ENCODE results near the gene PAK1IP1. TPM values are rescaled to one million over a fixed set of nuclear protein-coding genes. Genes with fewer than 3 reads are reported as not detected.
"Not testable (repeated sequence)": the region's sequence is repeated elsewhere in the genome, so short reads cannot be mapped to it uniquely, and the experiment has no call there.

PAK1IP1 gene
- polyA plus RNA-seq, 3 donors = 22.9 to 26.0 (median 24.4) TPM

DNA sequence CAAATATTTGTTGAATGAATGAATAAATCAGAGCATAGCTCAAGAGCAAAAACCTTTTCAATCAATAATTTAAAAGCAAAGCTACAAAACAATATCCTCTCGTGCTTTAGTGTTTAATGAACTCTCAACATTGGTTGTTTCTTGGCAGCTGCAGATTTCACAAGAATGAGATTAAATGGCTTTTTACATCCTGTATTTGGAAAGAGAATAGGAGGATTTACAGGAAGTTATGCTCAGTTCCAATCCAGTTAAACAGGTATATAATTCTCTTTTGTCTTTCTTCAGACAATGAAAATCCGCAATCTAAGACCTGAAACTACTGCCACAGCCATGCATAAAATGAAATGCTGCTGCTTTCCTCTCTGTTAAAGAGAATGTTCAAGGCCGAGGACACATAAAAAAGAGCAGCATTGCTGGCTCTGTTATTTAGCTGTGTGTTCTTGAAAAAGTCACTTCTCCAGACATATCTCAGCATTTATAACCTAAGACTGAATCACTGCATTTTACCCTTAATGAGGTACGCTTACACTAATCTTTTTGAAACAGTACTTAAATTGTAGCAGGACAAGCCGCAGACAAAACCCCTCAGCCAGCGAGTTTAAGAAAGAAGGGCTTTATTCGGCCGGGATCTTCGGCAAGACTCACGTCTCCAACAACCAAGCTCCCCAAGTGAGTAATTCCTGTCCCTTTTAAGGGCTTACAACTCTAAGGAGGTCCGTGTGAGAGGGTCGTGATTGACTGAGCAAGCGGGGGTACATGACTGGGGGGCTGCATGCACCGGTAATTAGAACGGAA lies 3.9 kb upstream of the PAK1IP1 start:
- no peak for DNase-seq (ENCODE audit: low read depth in 3 of 3, low spot score in 2 of 3)

DNA sequence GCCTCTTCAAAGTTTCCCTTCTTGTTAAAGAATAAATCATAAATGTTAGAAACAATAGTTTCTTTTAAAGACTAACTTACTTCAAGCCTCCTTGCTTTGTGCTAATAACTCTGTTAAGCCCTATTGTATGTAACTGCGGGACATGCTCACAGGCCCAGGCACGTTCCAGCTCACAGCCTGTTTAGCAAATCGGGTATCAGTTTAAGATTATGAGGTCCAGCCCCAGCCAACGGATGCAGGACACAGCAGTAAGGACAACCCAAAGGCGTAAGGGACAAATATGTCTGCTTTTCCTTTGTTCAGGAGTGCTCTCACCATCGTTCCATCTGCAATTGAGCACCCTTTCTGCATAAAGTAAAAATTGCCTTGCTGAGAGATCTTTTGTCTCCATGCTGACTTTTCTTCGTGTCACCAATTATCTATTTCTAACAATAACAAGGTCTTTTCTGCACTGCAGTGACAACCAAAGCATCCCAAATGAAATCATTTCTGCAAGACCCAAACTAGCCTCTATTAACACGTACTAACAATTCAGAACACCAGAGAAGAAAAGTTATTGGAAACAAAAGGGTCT lies 1.7 kb upstream of the PAK1IP1 start:
- DNase-seq (ENCODE audit: low read depth in 3 of 3, low spot score in 2 of 3) = no peak

DNA sequence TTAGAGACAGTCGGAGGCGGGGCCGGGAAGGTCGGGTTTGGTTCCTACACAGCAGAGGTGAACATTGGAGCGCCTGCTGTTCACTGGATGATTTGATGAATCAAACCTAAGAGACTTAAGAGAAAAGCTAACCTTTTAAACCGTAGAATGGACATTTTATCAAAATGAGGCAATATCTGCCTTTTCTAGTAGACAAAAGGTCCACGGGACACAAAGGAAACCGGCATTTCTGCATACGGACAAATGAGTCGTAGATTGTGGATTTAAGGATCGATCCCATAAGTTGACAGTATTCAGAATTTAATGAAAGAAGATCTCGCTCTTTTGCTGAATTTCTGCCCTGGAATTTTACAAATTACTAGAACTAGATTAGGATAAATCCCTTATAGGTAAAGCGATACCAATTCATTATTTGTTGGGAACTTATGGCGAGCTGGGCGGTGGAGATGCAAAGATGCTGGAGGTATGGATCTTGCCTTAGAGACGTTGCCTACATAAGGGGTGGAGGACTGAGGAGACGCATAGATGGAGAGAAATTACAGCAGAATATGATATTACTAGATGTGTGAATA lies 400 bp downstream of the PAK1IP1 start:
- DNase-seq (ENCODE audit: low read depth in 3 of 3, low spot score in 2 of 3) = no peak

DNA sequence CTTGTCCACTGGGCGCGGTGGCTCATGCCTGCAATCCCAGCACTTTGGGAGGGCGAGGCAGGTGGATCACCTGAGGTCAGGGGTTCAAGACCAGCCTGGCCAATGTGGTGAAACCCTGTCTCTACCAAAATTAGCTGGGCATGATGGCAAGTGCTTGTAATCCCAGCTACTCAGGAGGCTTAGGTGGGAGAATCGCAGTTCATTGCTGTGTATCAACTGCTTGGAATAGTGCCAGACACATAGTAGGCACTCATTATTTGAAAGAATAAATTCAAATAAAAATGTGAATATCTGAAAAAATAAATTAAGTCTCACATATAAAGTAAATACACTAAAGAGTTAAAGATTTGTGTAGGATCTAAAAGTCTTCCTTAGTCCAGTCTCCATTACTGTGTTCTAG lies 1.9 kb downstream of the PAK1IP1 start:
- DNase-seq (ENCODE audit: low read depth in 3 of 3, low spot score in 2 of 3) = no peak

DNA sequence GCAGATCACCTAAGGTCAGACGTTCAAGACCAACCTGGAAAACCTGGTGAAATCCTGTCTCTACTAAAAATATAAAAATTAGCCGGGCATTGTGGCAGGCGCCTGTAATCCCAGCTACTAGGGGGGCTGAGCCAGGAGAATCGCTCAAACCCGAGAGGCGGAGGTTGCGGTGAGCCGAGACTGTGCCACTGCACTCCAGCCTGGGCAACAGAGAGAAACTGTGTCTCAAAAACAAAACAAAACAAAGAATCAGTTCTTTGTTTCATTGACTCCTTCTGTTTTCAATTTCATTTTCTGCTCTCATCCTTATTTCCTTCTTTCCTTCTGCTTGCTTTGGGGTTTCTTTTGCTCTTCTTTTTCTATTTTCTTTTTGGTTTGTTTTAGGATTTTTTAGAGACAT lies 19.2 kb downstream of the PAK1IP1 start:
- DNase-seq (ENCODE audit: low read depth in 3 of 3, low spot score in 2 of 3) = no peak

DNA sequence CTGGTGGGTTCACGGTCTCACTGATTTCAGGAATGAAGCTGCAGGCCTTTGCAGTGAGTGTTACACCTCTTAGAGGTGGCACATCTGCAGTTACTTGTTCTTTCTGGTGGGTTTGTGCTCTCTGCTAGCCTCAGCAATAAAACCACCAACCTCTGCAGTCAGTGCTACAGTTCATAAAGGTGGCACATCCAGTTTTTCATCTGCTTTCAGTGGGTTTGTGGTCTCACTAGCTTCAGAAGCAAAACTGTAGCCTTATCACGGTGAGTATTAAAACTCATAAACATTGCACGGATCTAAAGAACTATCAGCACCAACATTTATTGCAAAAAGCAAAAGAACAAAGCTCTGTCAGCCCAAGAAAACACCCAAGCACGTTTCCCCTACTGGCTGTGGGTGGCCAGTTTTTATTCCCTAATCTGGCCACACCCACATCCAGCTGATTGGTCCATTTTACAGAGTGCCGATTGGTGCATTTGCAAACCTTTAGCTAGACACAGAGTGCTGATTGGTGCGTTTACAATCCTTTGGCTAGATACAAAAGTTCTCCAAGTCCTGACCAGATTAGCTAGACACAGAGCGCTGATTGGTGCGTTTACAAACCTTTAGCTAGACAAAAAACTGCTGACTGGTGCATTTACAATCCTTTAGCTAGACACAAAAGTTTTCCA lies 24.7 kb downstream of the PAK1IP1 start:
- no peak for DNase-seq (ENCODE audit: low read depth in 3 of 3, low spot score in 2 of 3)

DNA sequence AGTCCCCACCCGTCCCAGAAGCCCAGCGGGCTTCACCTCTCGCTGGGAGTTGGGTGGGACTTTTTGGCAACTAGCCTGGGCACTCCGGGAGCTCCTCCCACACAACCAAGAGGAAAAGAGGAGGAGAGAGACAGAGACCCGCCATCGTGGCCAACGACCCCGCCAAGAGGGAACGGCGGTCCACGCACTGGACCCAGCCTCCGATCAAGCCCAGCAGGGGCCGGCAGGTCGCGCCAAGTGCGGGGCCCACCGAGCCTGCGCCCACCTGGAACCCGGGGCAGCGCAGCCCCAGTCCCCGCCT lies 25.1 kb downstream of the PAK1IP1 start:
- DNase-seq (ENCODE audit: low read depth in 3 of 3, low spot score in 2 of 3) = no peak

DNA sequence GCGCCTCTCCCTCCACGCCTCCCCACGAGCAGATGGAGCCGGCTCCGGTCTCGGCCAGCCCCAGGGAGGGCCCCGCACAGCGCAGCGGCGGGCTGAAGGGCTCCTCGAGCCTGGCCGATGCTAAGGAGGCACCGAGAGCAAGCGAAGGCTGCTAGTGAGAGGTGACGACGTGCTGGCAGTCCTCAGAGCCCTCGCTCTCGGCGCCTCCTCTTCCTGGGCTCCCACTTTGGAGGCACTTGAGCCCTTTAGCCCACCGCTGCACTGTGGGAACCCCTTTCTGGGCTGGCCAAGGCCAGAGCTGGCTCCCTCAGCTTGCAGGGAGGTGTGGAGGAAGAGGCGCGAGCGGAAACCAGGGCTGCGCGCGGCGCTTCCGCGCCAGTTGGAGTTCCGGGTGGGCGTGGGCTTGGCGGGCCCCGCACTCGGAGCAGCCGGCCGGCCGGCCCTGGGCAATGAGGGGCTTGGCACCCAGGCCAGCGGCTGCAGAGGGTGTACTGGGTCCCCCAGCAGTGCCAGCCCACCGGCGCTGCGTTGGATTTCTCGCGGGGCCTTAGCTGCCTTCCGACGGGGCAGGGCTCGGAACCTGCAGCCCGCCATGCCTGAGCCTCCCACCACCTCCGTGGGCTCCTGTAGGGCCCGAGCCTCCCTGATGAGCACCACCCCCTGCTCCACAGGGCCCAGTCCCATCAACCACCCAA lies 25.6 kb downstream of the PAK1IP1 start:
- DNase-seq (ENCODE audit: low read depth in 3 of 3, low spot score in 2 of 3) = peak in 1 of 3 donors; percentile 13

DNA sequence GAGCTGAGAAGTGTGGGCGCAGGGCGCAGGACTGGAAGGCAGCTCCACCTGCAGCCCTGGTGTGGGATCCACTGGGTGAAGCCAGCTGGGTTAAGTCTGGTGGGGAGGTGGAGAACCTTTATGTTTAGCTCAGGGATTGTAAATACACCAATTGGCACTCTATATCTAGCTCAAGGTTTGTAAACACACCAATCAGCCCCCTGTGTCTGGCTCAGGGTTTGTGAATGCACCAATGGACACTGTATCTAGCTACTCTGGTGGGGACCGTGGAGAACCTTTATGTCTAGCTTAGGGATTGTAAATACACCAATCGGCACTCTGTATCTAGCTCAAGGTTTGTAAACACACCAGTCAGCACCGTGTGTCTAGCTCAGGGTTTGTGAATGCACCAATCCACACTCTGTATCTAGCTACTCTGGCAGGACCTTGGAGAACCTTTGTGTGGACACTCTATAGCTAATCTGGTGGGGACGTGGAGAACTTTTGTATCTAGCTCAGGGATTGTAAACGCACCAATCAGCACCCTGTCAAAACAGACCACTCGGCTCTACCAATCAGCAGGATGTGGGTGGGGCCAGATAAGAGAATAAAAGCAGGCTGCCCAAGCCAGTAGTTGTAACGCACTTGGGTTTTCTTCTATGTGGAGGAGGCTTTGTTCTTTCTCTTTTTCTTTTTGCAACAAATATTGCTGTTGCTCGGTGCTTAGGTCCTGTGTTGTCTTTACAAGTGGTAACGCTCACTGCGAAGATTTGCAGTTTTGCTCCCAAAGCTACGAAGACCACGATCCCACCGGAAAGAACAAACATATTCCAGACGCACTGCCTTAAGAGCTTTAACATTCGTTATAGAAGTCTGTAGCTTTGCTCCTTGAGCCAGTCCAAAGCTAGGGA lies 26.4 kb downstream of the PAK1IP1 start:
- DNase-seq (ENCODE audit: low read depth in 3 of 3, low spot score in 2 of 3) = not testable (repeated sequence)

DNA sequence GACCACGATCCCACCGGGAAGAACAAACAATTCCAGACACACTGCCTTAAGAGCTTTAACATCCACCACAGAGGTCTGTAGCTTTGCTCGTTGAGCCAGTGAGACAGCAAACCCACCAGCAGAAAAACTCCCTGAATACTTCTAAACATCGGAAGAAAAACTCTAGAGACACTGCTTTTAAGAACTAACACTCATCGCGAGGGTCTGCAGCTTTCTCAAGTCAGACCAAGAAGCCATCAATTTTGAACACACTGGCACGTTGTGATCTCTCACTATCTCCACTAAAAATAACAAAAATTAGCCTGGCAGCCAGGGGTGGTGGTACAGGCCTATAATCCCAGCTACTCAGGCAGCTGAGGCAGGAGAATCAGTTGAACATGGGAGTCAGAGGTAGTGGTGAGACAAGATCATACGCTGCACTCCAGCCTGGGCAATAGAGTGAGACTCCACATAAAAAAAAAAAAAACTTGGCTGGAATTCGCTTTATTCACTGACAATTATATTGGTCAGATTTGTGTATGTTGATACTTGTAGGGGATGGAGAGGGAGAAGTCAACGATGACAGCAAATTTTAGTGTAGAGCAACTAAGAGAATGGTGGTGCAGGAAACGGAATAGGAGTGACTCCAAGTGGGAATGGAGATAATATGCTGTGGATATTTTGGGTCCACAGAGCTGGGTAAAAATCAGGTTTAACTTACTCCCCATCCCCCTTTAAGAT lies 27.2 kb downstream of the PAK1IP1 start:
- no peak for DNase-seq (ENCODE audit: low read depth in 3 of 3, low spot score in 2 of 3)

DNA sequence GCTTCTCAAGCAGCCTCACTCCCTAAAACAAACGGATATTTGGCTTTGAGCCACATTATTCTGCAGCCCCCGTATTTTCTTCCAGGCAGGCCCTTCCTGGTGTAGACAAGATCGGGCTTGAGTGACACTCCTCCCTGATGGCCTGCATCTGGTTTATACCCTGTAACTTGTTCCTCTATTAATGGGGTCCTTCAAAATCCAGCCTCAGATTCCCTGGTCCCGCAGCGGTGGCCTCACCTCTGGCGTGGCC lies 27.7 kb downstream of the PAK1IP1 start:
- DNase-seq (ENCODE audit: low read depth in 3 of 3, low spot score in 2 of 3) = no peak

DNA sequence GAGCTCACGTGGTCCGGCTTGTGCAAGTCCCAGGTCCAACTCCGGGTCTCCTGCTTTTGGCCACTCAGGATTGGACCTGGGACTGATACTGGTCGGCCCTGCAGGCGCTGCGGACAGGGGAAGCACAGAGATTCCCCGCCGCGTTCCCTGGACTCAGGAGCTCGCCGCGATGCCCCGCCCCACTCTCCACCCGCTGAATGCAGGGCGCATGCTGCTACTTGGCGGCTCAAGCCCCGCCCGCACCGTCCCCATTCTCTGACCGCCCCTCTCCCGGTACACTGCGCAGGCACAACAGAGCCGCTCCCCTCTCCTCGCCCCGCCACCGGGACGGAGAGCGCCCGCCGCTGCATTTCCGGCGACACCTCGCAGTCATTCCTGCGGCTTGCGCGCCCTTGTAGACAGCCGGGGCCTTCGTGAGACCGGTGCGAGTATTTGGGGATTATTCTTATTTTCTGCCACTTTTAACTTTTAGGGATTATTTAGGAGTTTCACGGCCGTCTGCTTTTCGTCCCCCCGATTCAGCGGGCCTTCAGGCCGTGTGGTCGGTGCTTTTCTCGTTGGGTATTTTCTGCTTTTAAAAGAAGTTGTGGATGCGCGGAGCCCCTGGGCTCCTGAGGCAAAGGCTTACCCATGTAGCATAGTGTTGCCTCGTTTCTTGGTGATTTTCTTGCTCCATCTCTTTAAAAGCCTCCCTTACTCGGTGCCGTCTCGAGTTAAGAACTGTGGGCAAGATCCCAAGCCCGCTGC lies 28.2 kb downstream of the PAK1IP1 start, which contains the start of gene TMEM14C:
TMEM14C (plus strand) TSS at position 251 of the 747 bp plus-strand sequence. CDS start 1,544 bp downstream, outside the sequence.
- peak; percentile 86 to 97 (median 91) for DNase-seq (ENCODE audit: low read depth in 3 of 3, low spot score in 2 of 3)

DNA sequence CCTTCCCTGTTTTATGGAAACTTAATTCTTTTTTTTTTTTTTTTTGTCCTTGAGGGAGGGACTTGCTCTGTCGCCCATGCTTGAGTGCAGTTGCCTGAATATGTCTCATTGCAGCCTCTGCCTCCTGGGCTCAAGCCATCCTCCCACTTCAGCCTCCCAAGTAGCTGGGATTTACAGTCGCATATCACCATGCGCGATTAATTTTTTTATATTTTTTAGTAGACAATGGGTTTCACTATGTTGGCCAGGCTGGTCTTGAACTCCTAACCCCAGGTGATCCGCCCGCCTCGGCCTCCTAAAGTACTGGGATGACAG lies 28.8 kb downstream of the PAK1IP1 start:
- DNase-seq (ENCODE audit: low read depth in 3 of 3, low spot score in 2 of 3) = no peak

DNA sequence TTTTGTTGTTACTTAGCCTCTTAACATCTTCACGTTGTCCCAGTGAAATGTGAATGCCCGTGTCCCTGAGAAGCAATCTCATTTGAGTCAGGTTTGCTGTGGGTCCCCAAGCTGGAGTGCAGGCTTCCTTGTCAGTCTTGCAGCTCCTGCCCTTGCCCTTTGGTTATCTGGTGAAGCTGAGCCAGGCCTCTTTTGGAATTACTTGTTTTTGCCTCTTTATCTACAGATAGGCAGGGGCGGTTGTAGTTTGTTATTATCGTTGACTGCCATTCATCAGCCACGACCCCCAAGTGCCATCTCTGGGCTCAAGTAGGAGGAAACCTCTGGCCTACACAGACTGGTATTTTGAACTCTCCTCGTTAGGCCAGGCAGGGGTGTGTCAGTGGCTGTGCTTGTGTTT lies 30.3 kb downstream of the PAK1IP1 start:
- DNase-seq (ENCODE audit: low read depth in 3 of 3, low spot score in 2 of 3) = no peak

DNA sequence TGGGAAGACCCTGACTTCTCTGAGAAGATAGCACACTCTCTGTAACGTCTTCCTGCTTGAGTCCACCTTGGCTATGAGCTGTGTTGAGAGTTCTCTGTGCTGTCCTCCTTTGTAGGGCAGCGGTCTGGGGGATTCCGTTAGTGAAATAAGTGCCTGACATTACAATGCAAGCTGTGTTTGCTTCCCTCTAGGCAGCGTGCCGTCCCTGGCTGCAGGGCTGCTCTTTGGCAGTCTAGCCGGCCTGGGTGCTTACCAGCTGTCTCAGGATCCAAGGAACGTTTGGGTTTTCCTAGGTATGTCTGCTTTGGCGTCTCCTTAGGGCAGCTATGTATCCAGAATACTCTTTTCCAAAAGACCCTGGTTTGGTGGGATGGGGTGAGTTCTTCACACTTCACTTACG lies 30.9 kb downstream of the PAK1IP1 start:
- no peak for DNase-seq (ENCODE audit: low read depth in 3 of 3, low spot score in 2 of 3)

DNA sequence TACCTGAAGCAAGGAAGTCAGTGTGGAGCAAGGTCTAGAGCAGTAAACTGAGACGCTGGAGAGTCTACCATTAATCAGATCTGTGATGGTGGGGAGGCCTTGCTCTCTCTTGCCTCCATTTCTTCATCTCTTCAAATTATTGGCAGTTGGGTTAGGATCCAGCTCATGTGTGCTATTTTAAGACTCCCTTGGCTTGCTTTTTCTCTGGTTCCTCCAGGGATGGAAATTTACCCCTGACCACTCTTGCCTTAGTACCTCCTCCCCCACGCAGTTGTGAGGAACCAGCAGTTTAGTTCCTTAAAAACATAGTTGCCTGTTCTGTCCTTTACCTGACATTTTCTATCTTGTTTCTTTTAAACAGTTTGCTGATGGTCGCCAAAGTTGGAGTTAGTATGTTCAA lies 35.5 kb downstream of the PAK1IP1 start:
- DNase-seq (ENCODE audit: low read depth in 3 of 3, low spot score in 2 of 3) = no peak

DNA sequence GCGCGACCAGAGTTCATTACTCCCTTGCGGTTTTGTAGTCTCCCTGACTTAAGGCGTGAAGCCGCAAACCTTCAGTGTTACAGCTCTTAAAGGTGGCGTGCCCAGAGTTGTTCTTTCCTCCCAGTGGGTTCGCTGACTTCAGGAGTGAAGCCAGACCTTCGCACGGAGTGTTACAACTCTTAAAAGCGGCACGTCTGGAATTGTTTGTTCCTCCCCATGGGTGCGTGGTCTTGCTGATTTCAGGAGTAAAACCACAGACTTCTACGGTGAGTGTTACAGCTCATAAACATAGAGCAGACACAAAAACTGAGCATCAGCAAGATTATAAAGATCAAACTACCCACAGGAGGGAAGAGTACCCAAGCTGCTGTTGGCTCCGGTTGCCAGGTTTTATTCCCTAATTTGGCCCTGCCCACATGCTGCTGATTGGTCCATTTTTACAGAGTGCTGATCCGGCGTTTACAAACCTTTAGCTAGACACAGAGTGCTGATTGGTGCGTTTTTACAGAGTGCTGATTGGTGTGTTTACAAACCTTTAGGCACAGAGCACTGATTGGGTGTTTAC lies 38.5 kb downstream of the PAK1IP1 start:
- DNase-seq (ENCODE audit: low read depth in 3 of 3, low spot score in 2 of 3) = no peak

DNA sequence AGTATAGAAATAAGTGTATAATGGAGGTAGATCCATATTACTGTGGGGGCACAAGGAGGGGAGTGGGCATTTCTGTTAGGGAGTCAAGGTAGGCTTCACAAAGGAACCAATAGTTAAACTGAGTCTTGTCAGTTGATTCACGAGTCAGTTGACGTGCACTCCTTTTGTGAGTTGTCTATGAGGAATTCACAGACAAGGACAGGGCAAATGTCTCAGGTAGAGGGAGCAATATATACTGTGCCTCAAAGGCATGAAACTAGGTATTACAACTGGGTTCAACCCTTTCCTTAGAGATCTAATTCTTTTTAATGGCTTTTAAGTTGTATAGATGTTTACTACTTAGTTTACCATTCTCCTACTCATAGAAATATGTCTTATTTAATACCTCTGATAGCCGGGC lies 39.1 kb downstream of the PAK1IP1 start:
- no peak for DNase-seq (ENCODE audit: low read depth in 3 of 3, low spot score in 2 of 3)

DNA sequence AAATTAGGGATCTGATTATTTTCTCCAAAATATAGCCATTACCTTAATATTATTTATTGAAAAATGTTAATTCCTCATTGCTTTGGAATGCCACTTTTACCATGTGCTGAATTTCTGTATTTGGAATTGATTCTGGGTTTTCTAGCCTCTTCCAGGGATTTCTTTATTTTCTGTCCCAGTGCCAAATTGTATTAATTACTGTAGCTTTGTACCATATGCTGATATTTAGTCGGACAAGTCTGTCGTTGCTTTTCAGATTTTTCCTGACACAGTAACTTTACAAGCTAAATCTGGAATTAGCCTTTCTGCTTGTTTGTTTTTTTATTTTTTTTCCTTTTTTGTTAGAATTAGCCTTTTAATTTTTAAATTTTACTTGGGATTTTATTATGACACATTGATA lies 42.0 kb downstream of the PAK1IP1 start:
- DNase-seq (ENCODE audit: low read depth in 3 of 3, low spot score in 2 of 3) = no peak

Data from right renal cortex interstitium (tissue), 3 donors.